ENCODE measurements around the gene GGT5.
"Not testable (repeated sequence)": the region's sequence is repeated elsewhere in the genome, so short reads cannot be mapped to it uniquely, and the experiment has no call there.

The GGT5 gene

GRCh38 chr22:24209016-24209415, 35.9 kb downstream of the GGT5 start:
- H3K9ac ChIP-seq (ENCODE audit: low read length) = no peak overlapping the region
- no peak overlapping the region for H2BK12ac ChIP-seq (ENCODE audit: low read length)
- peaks cover 24% of the 10 kb centered on the region for H3K79me1 ChIP-seq (ENCODE audit: low read length)
- peaks cover 3% of the 10 kb centered on the region for H3K9me3 ChIP-seq (ENCODE audit: insufficient read depth, low read depth, low read length)
- no peak overlapping the region for H2AFZ ChIP-seq (ENCODE audit: insufficient read depth, low read length, poor library complexity)
- H3K18ac ChIP-seq (ENCODE audit: low read length) = no peak overlapping the region
- no peak overlapping the region for H4K8ac ChIP-seq (ENCODE audit: low read depth, low read length)
- no peak overlapping the region for H2AK5ac ChIP-seq (ENCODE audit: low read length)
- H3K4me2 ChIP-seq (ENCODE audit: low read length) = no peak overlapping the region
- peak overlapping the region; percentile 98 for H3K27ac ChIP-seq (ENCODE audit: low read depth, low read length)
- no peak overlapping the region for H2BK5ac ChIP-seq (ENCODE audit: low read depth, low read length, poor library complexity)
- H3K14ac ChIP-seq (ENCODE audit: low read length) = no peak overlapping the region
- H3K4me3 ChIP-seq (ENCODE audit: low read depth, low read length) = no peak overlapping the region
- peak overlapping the region; percentile 64 for H3K4ac ChIP-seq (ENCODE audit: low read depth, low read length)
- peaks cover 0 to 2% of the 10 kb centered on the region in 2 experiments for H3K36me3 ChIP-seq (ENCODE audit: control insufficient read depth in 1 of 2, insufficient read depth in 2 of 2, low read length in 2 of 2)
- H4K91ac ChIP-seq (ENCODE audit: low read depth, low read length) = peak overlapping the region; percentile 43
- peaks cover 2% of the 10 kb centered on the region for H3K79me2 ChIP-seq (ENCODE audit: control insufficient read depth, insufficient read depth, low read length, poor library complexity)
- H4K12ac ChIP-seq (ENCODE audit: low read depth, low read length) = no peak overlapping the region
- peak overlapping the region; percentile 46 for H2BK120ac ChIP-seq (ENCODE audit: insufficient read depth, low read length, poor library complexity)
- no peak overlapping the region for H3K23ac ChIP-seq (ENCODE audit: low read length)
- no CpG with 5 or more reads among the region's 3 CpGs for WGBS (ENCODE audit: extremely low coverage, insufficient coverage, insufficient read length)
- H3K27me3 ChIP-seq (ENCODE audit: insufficient read depth, low read length) = no peaks in the 10 kb centered on the region
- peaks cover 6 to 11% of the 10 kb centered on the region in 2 experiments for H3K4me1 ChIP-seq (ENCODE audit: control insufficient read depth in 1 of 2, insufficient read depth in 2 of 2, low read length in 2 of 2)
- DNase-seq = no peak

GRCh38 chr22:24208012-24208749, 36.7 kb downstream of the GGT5 start:
- Histone ChIP-seq H4K8ac (ENCODE audit: low read depth, low read length) (peak overlapping the region; percentile 84), H3K79me2 (ENCODE audit: control insufficient read depth, insufficient read depth, low read length, poor library complexity) (peaks cover 3% of the 10 kb centered on the region), H3K4me3 (ENCODE audit: low read depth, low read length) (no peak overlapping the region), H3K9me3 (ENCODE audit: insufficient read depth, low read depth, low read length) (peaks cover 3% of the 10 kb centered on the region), H2BK120ac (ENCODE audit: insufficient read depth, low read length, poor library complexity) (peak overlapping the region; percentile 95), H3K23ac (ENCODE audit: low read length) (no peak overlapping the region), H3K36me3 (ENCODE audit: control insufficient read depth in 1 of 2, insufficient read depth in 2 of 2, low read length in 2 of 2) (peaks cover 0 to 2% of the 10 kb centered on the region in 2 experiments), H3K4ac (ENCODE audit: low read depth, low read length) (peak overlapping the region; percentile 27), H4K91ac (ENCODE audit: low read depth, low read length) (peak overlapping the region; percentile 87), H3K9ac (ENCODE audit: low read length) (no peak overlapping the region), H3K14ac (ENCODE audit: low read length) (peak overlapping the region; percentile 66), H2AK5ac (ENCODE audit: low read length) (peak overlapping the region; percentile 79), H3K27ac (ENCODE audit: low read depth, low read length) (peak overlapping the region; percentile 98), H3K18ac (ENCODE audit: low read length) (no peak overlapping the region), H3K79me1 (ENCODE audit: low read length) (peaks cover 29% of the 10 kb centered on the region), H3K4me1 (ENCODE audit: control insufficient read depth in 1 of 2, insufficient read depth in 2 of 2, low read length in 2 of 2) (peaks cover 9 to 15% of the 10 kb centered on the region in 2 experiments), H3K4me2 (ENCODE audit: low read length) (no peak overlapping the region), H4K12ac (ENCODE audit: low read depth, low read length) (no peak overlapping the region), H2BK5ac (ENCODE audit: low read depth, low read length, poor library complexity) (peak overlapping the region; percentile 88), H2AFZ (ENCODE audit: insufficient read depth, low read length, poor library complexity) (no peak overlapping the region), H2BK12ac (ENCODE audit: low read length) (peak overlapping the region; percentile 80), H3K27me3 (ENCODE audit: insufficient read depth, low read length) (no peaks in the 10 kb centered on the region)
- peak; percentile 85 to 99 for DNase-seq
- no CpG with 5 or more reads among the region's 2 CpGs for WGBS (ENCODE audit: extremely low coverage, insufficient coverage, insufficient read length)

GRCh38 chr22:24207264-24208011, 37.4 kb downstream of the GGT5 start:
- H3K4me3 ChIP-seq (ENCODE audit: low read depth, low read length) = no peak overlapping the region
- peak overlapping the region; percentile 19 for H3K4ac ChIP-seq (ENCODE audit: low read depth, low read length)
- H3K79me1 ChIP-seq (ENCODE audit: low read length) = peaks cover 35% of the 10 kb centered on the region
- no peak overlapping the region for H3K23ac ChIP-seq (ENCODE audit: low read length)
- H4K8ac ChIP-seq (ENCODE audit: low read depth, low read length) = peak overlapping the region; percentile 77
- H4K91ac ChIP-seq (ENCODE audit: low read depth, low read length) = peak overlapping the region; percentile 95
- H3K27me3 ChIP-seq (ENCODE audit: insufficient read depth, low read length) = no peaks in the 10 kb centered on the region
- H3K14ac ChIP-seq (ENCODE audit: low read length) = peak overlapping the region; percentile 79
- no peak overlapping the region for H3K9ac ChIP-seq (ENCODE audit: low read length)
- H3K27ac ChIP-seq (ENCODE audit: low read depth, low read length) = peak overlapping the region; percentile 98
- H3K4me1 ChIP-seq (ENCODE audit: control insufficient read depth in 1 of 2, insufficient read depth in 2 of 2, low read length in 2 of 2) = peaks cover 10 to 19% of the 10 kb centered on the region in 2 experiments
- no peak overlapping the region for H2AFZ ChIP-seq (ENCODE audit: insufficient read depth, low read length, poor library complexity)
- no CpG with 5 or more reads among the region's 8 CpGs for WGBS (ENCODE audit: extremely low coverage, insufficient coverage, insufficient read length)
- peak overlapping the region; percentile 68 for H2BK5ac ChIP-seq (ENCODE audit: low read depth, low read length, poor library complexity)
- H2BK12ac ChIP-seq (ENCODE audit: low read length) = peak overlapping the region; percentile 89
- H3K79me2 ChIP-seq (ENCODE audit: control insufficient read depth, insufficient read depth, low read length, poor library complexity) = peaks cover 3% of the 10 kb centered on the region
- H3K18ac ChIP-seq (ENCODE audit: low read length) = peak overlapping the region; percentile 41
- H2BK120ac ChIP-seq (ENCODE audit: insufficient read depth, low read length, poor library complexity) = peak overlapping the region; percentile 96
- DNase-seq = no peak
- H3K9me3 ChIP-seq (ENCODE audit: insufficient read depth, low read depth, low read length) = peaks cover 3% of the 10 kb centered on the region
- peak overlapping the region; percentile 19 for H3K4me2 ChIP-seq (ENCODE audit: low read length)
- no peak overlapping the region for H4K12ac ChIP-seq (ENCODE audit: low read depth, low read length)
- peak overlapping the region; percentile 34 for H2AK5ac ChIP-seq (ENCODE audit: low read length)
- peaks cover 0 to 2% of the 10 kb centered on the region in 2 experiments for H3K36me3 ChIP-seq (ENCODE audit: control insufficient read depth in 1 of 2, insufficient read depth in 2 of 2, low read length in 2 of 2)

- not testable (repeated sequence) for H3K79me2 ChIP-seq (ENCODE audit: control insufficient read depth, insufficient read depth, low read length, poor library complexity); H3K23ac ChIP-seq (ENCODE audit: low read length); H2BK12ac ChIP-seq (ENCODE audit: low read length); H3K4ac ChIP-seq (ENCODE audit: low read depth, low read length); H3K9ac ChIP-seq (ENCODE audit: low read length); H3K27me3 ChIP-seq (ENCODE audit: insufficient read depth, low read length); H3K9me3 ChIP-seq (ENCODE audit: insufficient read depth, low read depth, low read length); H3K4me2 ChIP-seq (ENCODE audit: low read length); H3K14ac ChIP-seq (ENCODE audit: low read length); H3K4me3 ChIP-seq (ENCODE audit: low read depth, low read length); DNase-seq; H3K36me3 ChIP-seq (ENCODE audit: control insufficient read depth in 1 of 2, insufficient read depth in 2 of 2, low read length in 2 of 2); H4K12ac ChIP-seq (ENCODE audit: low read depth, low read length); H3K18ac ChIP-seq (ENCODE audit: low read length); H2AFZ ChIP-seq (ENCODE audit: insufficient read depth, low read length, poor library complexity)
- H4K8ac ChIP-seq (ENCODE audit: low read depth, low read length) = peak overlapping the region; percentile 59
- H3K79me1 ChIP-seq (ENCODE audit: low read length) = peaks cover 39% of the 10 kb centered on the region
- H2BK5ac ChIP-seq (ENCODE audit: low read depth, low read length, poor library complexity) = peak overlapping the region; percentile 93
- peak overlapping the region; percentile 98 for H3K27ac ChIP-seq (ENCODE audit: low read depth, low read length)
- peak overlapping the region; percentile 71 for H2BK120ac ChIP-seq (ENCODE audit: insufficient read depth, low read length, poor library complexity)
- H2AK5ac ChIP-seq (ENCODE audit: low read length) = peak overlapping the region; percentile 65
- no CpG with 5 or more reads among the region's 15 CpGs for WGBS (ENCODE audit: extremely low coverage, insufficient coverage, insufficient read length)
- H3K4me1 ChIP-seq (ENCODE audit: control insufficient read depth in 1 of 2, insufficient read depth in 2 of 2, low read length in 2 of 2) = peaks cover 15 to 23% of the 10 kb centered on the region in 2 experiments
- peak overlapping the region; percentile 77 for H4K91ac ChIP-seq (ENCODE audit: low read depth, low read length)
Observed at GRCh38 chr22:24206460-24207263, 38.2 kb downstream of the GGT5 start.

All from trophoblast cell (in vitro differentiated cells and primary cell).